ENCODE data around the gene C16orf74.

C16orf74 gene

GRCh38 chr16:85763616-85764015, 12.7 kb upstream of the C16orf74 start:
- no peaks in the 10 kb centered on the region for H3K9me3 ChIP-seq (ENCODE audit: control insufficient read depth, insufficient read depth, low read length)
- H3K36me3 ChIP-seq (ENCODE audit: insufficient read depth, low read length), result no peaks in the 10 kb centered on the region
- no peak overlapping the region for H3K9ac ChIP-seq (ENCODE audit: low read depth, low read length)
- peaks cover 18% of the 10 kb centered on the region for H3K4me1 ChIP-seq (ENCODE audit: insufficient read depth, low read length)

GRCh38 chr16:85762970-85763369, 12.1 kb upstream of the C16orf74 start:
- H3K9ac ChIP-seq (ENCODE audit: low read depth, low read length), result no peak overlapping the region
- no peaks in the 10 kb centered on the region for H3K9me3 ChIP-seq (ENCODE audit: control insufficient read depth, insufficient read depth, low read length)
- no peaks in the 10 kb centered on the region for H3K36me3 ChIP-seq (ENCODE audit: insufficient read depth, low read length)
- peaks cover 12% of the 10 kb centered on the region for H3K4me1 ChIP-seq (ENCODE audit: insufficient read depth, low read length)

GRCh38 chr16:85761861-85762260, 11.0 kb upstream of the C16orf74 start:
- Histone ChIP-seq H3K36me3 (ENCODE audit: insufficient read depth, low read length) (no peaks in the 10 kb centered on the region), H3K4me1 (ENCODE audit: insufficient read depth, low read length) (peaks cover 3% of the 10 kb centered on the region; the same call in 1 of the 2 replicates), H3K9ac (ENCODE audit: low read depth, low read length) (no peak overlapping the region), H3K9me3 (ENCODE audit: control insufficient read depth, insufficient read depth, low read length) (no peaks in the 10 kb centered on the region)

- Histone ChIP-seq H3K36me3 (ENCODE audit: insufficient read depth, low read length) (no peaks in the 10 kb centered on the region), H3K4me1 (ENCODE audit: insufficient read depth, low read length) (peaks cover 8% of the 10 kb centered on the region; the same call in 1 of the 2 replicates), H3K9me3 (ENCODE audit: control insufficient read depth, insufficient read depth, low read length) (no peaks in the 10 kb centered on the region), H3K9ac (ENCODE audit: low read depth, low read length) (no peak overlapping the region)
Observed at GRCh38 chr16:85759631-85760419, 8.9 kb upstream of the C16orf74 start.

- Histone ChIP-seq H3K9me3 (ENCODE audit: control insufficient read depth, insufficient read depth, low read length) (no peaks in the 10 kb centered on the region), H3K9ac (ENCODE audit: low read depth, low read length) (no peak overlapping the region), H3K36me3 (ENCODE audit: insufficient read depth, low read length) (no peaks in the 10 kb centered on the region), H3K4me1 (ENCODE audit: insufficient read depth, low read length) (peaks cover 15% of the 10 kb centered on the region)
Observed at GRCh38 chr16:85759136-85759535, 8.2 kb upstream of the C16orf74 start.

- H3K36me3 ChIP-seq (ENCODE audit: insufficient read depth, low read length), result no peaks in the 10 kb centered on the region
- no peak overlapping the region for H3K9ac ChIP-seq (ENCODE audit: low read depth, low read length)
- peaks cover 26% of the 10 kb centered on the region for H3K4me1 ChIP-seq (ENCODE audit: insufficient read depth, low read length)
- no peaks in the 10 kb centered on the region for H3K9me3 ChIP-seq (ENCODE audit: control insufficient read depth, insufficient read depth, low read length)
Observed at GRCh38 chr16:85757341-85757822, 6.5 kb upstream of the C16orf74 start.

- Histone ChIP-seq H3K9ac (ENCODE audit: low read depth, low read length) (no peak overlapping the region), H3K9me3 (ENCODE audit: control insufficient read depth, insufficient read depth, low read length) (no peaks in the 10 kb centered on the region), H3K4me1 (ENCODE audit: insufficient read depth, low read length) (peaks cover 28% of the 10 kb centered on the region), H3K36me3 (ENCODE audit: insufficient read depth, low read length) (no peaks in the 10 kb centered on the region)
Observed at GRCh38 chr16:85755929-85756768, 5.3 kb upstream of the C16orf74 start.

- Histone ChIP-seq H3K36me3 (ENCODE audit: insufficient read depth, low read length) (no peaks in the 10 kb centered on the region), H3K4me1 (ENCODE audit: insufficient read depth, low read length) (peaks cover 28% of the 10 kb centered on the region), H3K9me3 (ENCODE audit: control insufficient read depth, insufficient read depth, low read length) (no peaks in the 10 kb centered on the region), H3K9ac (ENCODE audit: low read depth, low read length) (no peak overlapping the region)
Observed at GRCh38 chr16:85754413-85754812, 3.5 kb upstream of the C16orf74 start.

- Histone ChIP-seq H3K9me3 (ENCODE audit: control insufficient read depth, insufficient read depth, low read length) (no peaks in the 10 kb centered on the region), H3K4me1 (ENCODE audit: insufficient read depth, low read length) (peaks cover 28% of the 10 kb centered on the region), H3K9ac (ENCODE audit: low read depth, low read length) (no peak overlapping the region), H3K36me3 (ENCODE audit: insufficient read depth, low read length) (no peaks in the 10 kb centered on the region)
Observed at GRCh38 chr16:85753976-85754375, 3.1 kb upstream of the C16orf74 start.

- no peaks in the 10 kb centered on the region for H3K9me3 ChIP-seq (ENCODE audit: control insufficient read depth, insufficient read depth, low read length)
- H3K9ac ChIP-seq (ENCODE audit: low read depth, low read length), result no peak overlapping the region
- peaks cover 28% of the 10 kb centered on the region for H3K4me1 ChIP-seq (ENCODE audit: insufficient read depth, low read length)
- H3K36me3 ChIP-seq (ENCODE audit: insufficient read depth, low read length), result no peaks in the 10 kb centered on the region
Observed at GRCh38 chr16:85753559-85753958, 2.7 kb upstream of the C16orf74 start.

- Histone ChIP-seq H3K4me1 (ENCODE audit: insufficient read depth, low read length) (peaks cover 28% of the 10 kb centered on the region), H3K9ac (ENCODE audit: low read depth, low read length) (peak overlapping the region; percentile 22; the same call in 1 of the 2 replicates), H3K36me3 (ENCODE audit: insufficient read depth, low read length) (no peaks in the 10 kb centered on the region), H3K9me3 (ENCODE audit: control insufficient read depth, insufficient read depth, low read length) (no peaks in the 10 kb centered on the region)
Observed at GRCh38 chr16:85752511-85753420, 1.9 kb upstream of the C16orf74 start.

GRCh38 chr16:85751698-85752501, 1.0 kb upstream of the C16orf74 start:
- H3K36me3 ChIP-seq (ENCODE audit: insufficient read depth, low read length), result no peaks in the 10 kb centered on the region
- peaks cover 35% of the 10 kb centered on the region for H3K4me1 ChIP-seq (ENCODE audit: insufficient read depth, low read length)
- peak overlapping the region; percentile 70; the same call in 1 of the 2 replicates for H3K9ac ChIP-seq (ENCODE audit: low read depth, low read length)
- no peaks in the 10 kb centered on the region for H3K9me3 ChIP-seq (ENCODE audit: control insufficient read depth, insufficient read depth, low read length)

- H3K4me1 ChIP-seq (ENCODE audit: insufficient read depth, low read length), result peaks cover 42% of the 10 kb centered on the region
- no peaks in the 10 kb centered on the region for H3K9me3 ChIP-seq (ENCODE audit: control insufficient read depth, insufficient read depth, low read length)
- no peaks in the 10 kb centered on the region for H3K36me3 ChIP-seq (ENCODE audit: insufficient read depth, low read length)
- H3K9ac ChIP-seq (ENCODE audit: low read depth, low read length), result peak overlapping the region; percentile 70
Observed at GRCh38 chr16:85750146-85750826, 610 bp downstream of the C16orf74 start.
